HCT116 (cell line): ENCODE measurements around the gene PGAP6. TPM values are rescaled to one million over a fixed set of nuclear protein-coding genes. Genes with fewer than 3 reads are reported as not detected.

Source experiments
- ATAC-seq: fragments of 200-7000 bp; cut with Tn5 transposase; 2 replicates; pipeline ENCODE4 v1.9.1; 2020; ENCODE audit warnings: mild to moderate bottlenecking, moderate library complexity
- BruUV-seq: library from RNA; stranded (reverse); fragments of 400-500 nt; replicated peaks from 2 replicates; lab custom pipeline; 2021; lab: Mats Ljungman, UMichigan
- CTCF ChIA-PET: fragments of 300-600 bp; sonication (Branson Sonifier 250); formaldehyde crosslinking; loops from one replicate; lab custom pipeline; 2021; ENCODE audit warnings: antibody characterized with exemption; lab: Charles Lee
- POLR2A ChIA-PET: fragments of 300-600, 350-600 bp; sonication (Branson Sonifier 250); formaldehyde crosslinking; loops from one replicate; lab custom pipeline; 2021; ENCODE audit warnings: antibody characterized with exemption; lab: Charles Lee
- RAD21 ChIA-PET, 2 experiments: fragments of 300-600 bp; sonication (Branson Sonifier 250); formaldehyde crosslinking; loops; one replicate each; lab custom pipeline; 2023; ENCODE audit warnings: low total read pairs in 2 of 2; ENCODE audit not compliant: uncharacterized antibody in 2 of 2, unreplicated experiment in 2 of 2, low non-redundant PET in 1 of 2; lab: Charles Lee
- DNase-seq: peaks from one replicate; pipeline ENCODE4 v3.0.0-alpha.2; 2010; ENCODE audit warnings: low read depth, low spot score
- H2AFZ ChIP-seq: fragments of 200-600 bp; shearing (Covaris generic), sonication (generic); 2 replicates; pipeline ENCODE4 v1.6.1; 2017; ENCODE audit warnings: low read depth, mixed run types, mixed read lengths, antibody characterized with exemption, low read length; ENCODE audit not compliant: poor library complexity, severe bottlenecking
- H3K27ac ChIP-seq: 2 replicates; pipeline ENCODE4 v1.5.1; 2012; ENCODE audit warnings: low read depth, low read length
- H3K27me3 ChIP-seq: fragments of 200-600 bp; sonication (generic); 2 replicates; pipeline ENCODE4 v1.6.1; 2016; ENCODE audit warnings: mixed run types, low read length, mixed read lengths; ENCODE audit not compliant: insufficient read depth
- H3K36me3 ChIP-seq, 2 experiments: fragments of 200-500 bp in 1 of 2; fragments of 200-600 bp in 1 of 2; sonication (Bioruptor generic) in 1 of 2; sonication (generic) in 1 of 2; 2 replicates each; pipeline versions ENCODE4 v1.5.1 to v1.6.1; 2014 to 2016; ENCODE audit warnings: low read length in 2 of 2, inconsistent platforms in 1 of 2, mixed read lengths in 1 of 2, mixed run types in 1 of 2; ENCODE audit not compliant: insufficient read depth in 2 of 2, control insufficient read depth in 1 of 2
- H3K4me1 ChIP-seq, 2 experiments: fragments of 200-600 bp in 1 of 2; sonication (generic) in 1 of 2; 2 replicates each; pipeline versions ENCODE4 v1.5.1 to v1.6.1; 2012 to 2017; ENCODE audit warnings: low read length in 2 of 2, inconsistent platforms in 1 of 2, mild to moderate bottlenecking in 1 of 2, mixed read lengths in 1 of 2, mixed run types in 1 of 2, moderate library complexity in 1 of 2; ENCODE audit not compliant: insufficient read depth in 2 of 2, control insufficient read depth in 1 of 2
- H3K4me2 ChIP-seq: fragments of 200-600 bp; sonication (generic); 2 replicates; pipeline ENCODE4 v1.6.1; 2017; ENCODE audit warnings: mixed run types, low read length, mixed read lengths
- H3K4me3 ChIP-seq, 2 experiments: fragments of 200-600 bp in 1 of 2; sonication (generic) in 1 of 2; replicated peaks in 1 of 2; 2 replicates each; pipeline ENCODE4 v1.5.1; 2011 to 2016; ENCODE audit warnings: low read length in 2 of 2, control low read depth in 1 of 2, low read depth in 1 of 2, mild to moderate bottlenecking in 1 of 2, mixed read lengths in 1 of 2, mixed run types in 1 of 2
- H3K79me2 ChIP-seq: fragments of 200-600 bp; sonication (generic); 2 replicates; pipeline ENCODE4 v1.6.1; 2017; ENCODE audit warnings: mild to moderate bottlenecking, mixed run types, low read length, moderate library complexity, mixed read lengths; ENCODE audit not compliant: insufficient read depth
- H3K9ac ChIP-seq: fragments of 200-600 bp; sonication (generic); 2 replicates; pipeline ENCODE4 v1.6.1; 2016; ENCODE audit warnings: low read length, mixed read lengths
- H3K9me2 ChIP-seq: fragments of 200-600 bp; sonication (generic), shearing (Covaris generic); 2 replicates; pipeline ENCODE4 v1.6.1; 2017; ENCODE audit warnings: mixed run types, mild to moderate bottlenecking, moderate library complexity; ENCODE audit not compliant: insufficient read depth
- H3K9me3 ChIP-seq, 2 experiments: fragments of 200-500 bp in 1 of 2; fragments of 200-600 bp in 1 of 2; sonication (Bioruptor generic) in 1 of 2; sonication (generic) in 1 of 2; 2 replicates each; pipeline ENCODE4 v1.6.1; 2014 to 2017; ENCODE audit warnings: low read length in 2 of 2, mixed read lengths in 2 of 2, inconsistent platforms in 1 of 2, low read depth in 1 of 2, mild to moderate bottlenecking in 1 of 2, mixed run types in 1 of 2, moderate library complexity in 1 of 2; ENCODE audit not compliant: control insufficient read depth in 1 of 2, insufficient read depth in 1 of 2
- H4K20me1 ChIP-seq: fragments of 200-600 bp; sonication (generic), shearing (Covaris generic); 2 replicates; pipeline ENCODE4 v1.6.1; 2017; ENCODE audit warnings: mixed run types, mild to moderate bottlenecking, moderate library complexity; ENCODE audit not compliant: insufficient read depth
- CBX3 ChIP-seq: IDR thresholded peaks from 2 replicates; pipeline ENCODE4 v1.6.1; 2012; ENCODE audit warnings: low read depth
- EGR1 ChIP-seq: IDR thresholded peaks from 2 replicates; pipeline ENCODE4 v1.6.1; 2012; ENCODE audit warnings: low read depth
- ELF1 ChIP-seq: IDR thresholded peaks from 2 replicates; pipeline ENCODE4 v1.6.1; 2012; ENCODE audit warnings: low read depth, borderline replicate concordance
- EZH2phosphoT487 ChIP-seq: fragments of 200-600 bp; IDR thresholded peaks from 2 replicates; pipeline ENCODE4 v1.6.1; 2018; ENCODE audit warnings: antibody characterized with exemption, borderline replicate concordance
- FOSL1 ChIP-seq: IDR thresholded peaks from 2 replicates; pipeline ENCODE4 v1.6.1; 2012; ENCODE audit warnings: low read depth
- JUND ChIP-seq: IDR thresholded peaks from 2 replicates; pipeline ENCODE4 v1.6.1; 2012
- POLR2AphosphoS5 ChIP-seq: IDR thresholded peaks from 2 replicates; pipeline ENCODE4 v1.6.1; 2011; ENCODE audit warnings: mild to moderate bottlenecking, low read depth, low read length, moderate library complexity
- SIN3A ChIP-seq: IDR thresholded peaks from 2 replicates; pipeline ENCODE4 v1.6.1; 2012; ENCODE audit warnings: low read depth
- SRF ChIP-seq: IDR thresholded peaks from 2 replicates; pipeline ENCODE4 v1.6.1; 2012; ENCODE audit warnings: low read depth
- TCF7L2 ChIP-seq: IDR thresholded peaks from 2 replicates; pipeline ENCODE4 v1.7.0; 2011; ENCODE audit warnings: borderline replicate concordance, inconsistent platforms; ENCODE audit not compliant: insufficient read depth, insufficient read length; ENCODE audit errors: extremely low read depth
- YY1 ChIP-seq: IDR thresholded peaks from 2 replicates; pipeline ENCODE4 v1.6.1; 2011; ENCODE audit warnings: low read length, low read depth, moderate library complexity, mild to moderate bottlenecking; ENCODE audit not compliant: insufficient replicate concordance; ENCODE audit errors: extremely low read depth
- ZFX ChIP-seq: fragments of 450-650 bp; IDR thresholded peaks from 2 replicates; pipeline ENCODE4 v1.6.1; 2017
- ZNF274 ChIP-seq: fragments of 200-500 bp; sonication (Bioruptor generic); IDR thresholded peaks from 2 replicates; pipeline ENCODE4 v1.6.1; 2014; ENCODE audit warnings: mild to moderate bottlenecking, low read depth, low read length, inconsistent platforms
- intact Hi-C: fragments of 100-400 bp; cut with micrococcal nuclease; formaldehyde crosslinking; loops from 2 replicates; pipeline ENCODE4 v1.10.0; 2022
- total RNA-seq: library from RNA; stranded (reverse); gene quantifications from one replicate; pipeline ENCODE4 v1.2.1, GENCODE V29; 2021; ENCODE audit not compliant: unreplicated experiment
- TF ChIP-seq, protein P1 (sequence below): IDR thresholded peaks from 2 replicates; pipeline ENCODE4 v1.6.1; 2012
- TF ChIP-seq, protein P2 (sequence below): IDR thresholded peaks from 2 replicates; pipeline ENCODE4 v1.6.1; 2011; ENCODE audit warnings: mild to moderate bottlenecking, low read length, moderate library complexity; ENCODE audit not compliant: insufficient replicate concordance; ENCODE audit errors: extremely low read depth
- TF ChIP-seq, protein P3 (sequence below): IDR thresholded peaks from 2 replicates; pipeline ENCODE4 v1.6.1; 2012; ENCODE audit warnings: low read depth
- TF ChIP-seq, protein P4 (sequence below): IDR thresholded peaks from 2 replicates; pipeline ENCODE4 v1.6.1; 2012

Gene PGAP6
- total RNA-seq, 1 experiment from 2014 or later, result 35.4 TPM

DNA sequence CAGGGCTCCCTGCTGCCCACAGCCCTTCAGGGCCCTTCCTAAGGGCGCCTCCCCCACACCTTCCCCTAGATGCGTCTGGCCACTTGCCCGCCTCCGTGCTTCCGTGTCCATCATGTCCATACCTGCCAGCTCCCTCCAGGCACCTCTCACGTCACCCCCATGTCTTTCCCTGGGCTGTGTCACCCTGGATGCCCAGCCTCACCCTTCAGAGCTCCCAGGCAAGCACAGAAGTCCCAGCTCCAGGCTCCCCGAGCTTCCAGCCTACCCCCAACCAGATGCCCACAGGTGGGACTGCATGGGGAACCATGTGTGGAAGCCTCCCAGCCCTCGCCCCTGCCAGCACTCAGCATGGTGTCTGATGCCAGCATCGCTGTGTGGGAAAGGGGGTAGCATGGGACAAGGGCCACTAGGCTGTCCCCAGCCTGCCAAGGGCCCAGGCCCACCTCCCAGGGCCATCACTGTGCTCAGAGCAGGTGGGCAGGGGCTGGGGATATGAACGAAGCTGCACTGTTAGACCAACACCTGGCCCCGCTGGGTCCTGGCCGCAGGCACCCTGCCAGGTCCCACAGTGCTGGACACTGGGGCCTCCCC lies 27.4 kb downstream of the PGAP6 start:
- no peak overlapping the region for H3K9ac ChIP-seq
- H3K27me3 ChIP-seq, result no peaks in the 10 kb centered on the region
- no peaks in the 10 kb centered on the region for H3K9me2 ChIP-seq
- no peak for ATAC-seq
- no peaks in the 10 kb centered on the region for H4K20me1 ChIP-seq
- no peak overlapping the region for H3K27ac ChIP-seq
- 0 out of 4 replicates have a peak, but pooled peaks cover 0 to 4% of the 10 kb centered on the region in 2 experiments for H3K36me3 ChIP-seq
- no TSS peak for BruUV-seq
- ChIA-PET RAD21 (no interaction called here), CTCF (no interaction called here), POLR2A (no interaction called here)
- intact Hi-C loops, result loop anchor here (5.0 kb wide), 1 partner anchor 127 kb away; the partner anchor contains the start of gene LUC7L
- peaks cover 23% of the 10 kb centered on the region for H3K79me2 ChIP-seq
- no peak overlapping the region for H2AFZ ChIP-seq
- no peak for DNase-seq
- peaks cover 2 to 7% of the 10 kb centered on the region in 2 experiments; a peak in 1 of 4 replicates for H3K4me1 ChIP-seq
- H3K9me3 ChIP-seq, result no peaks in the 10 kb centered on the region
- H3K4me3 ChIP-seq, result no peak overlapping the region
- no peak overlapping the region for H3K4me2 ChIP-seq
- TF ChIP-seq ELF1 (no peak), SRF (no peak), JUND (no peak), POLR2AphosphoS5 (no peak), ZNF274 (no peak), FOSL1 (no peak), CBX3 (no peak), TCF7L2 (no peak), SIN3A (no peak), EZH2phosphoT487 (no peak), ZFX (no peak), EGR1 (no peak), YY1 (no peak)
- TF ChIP-seq, protein P1, sequence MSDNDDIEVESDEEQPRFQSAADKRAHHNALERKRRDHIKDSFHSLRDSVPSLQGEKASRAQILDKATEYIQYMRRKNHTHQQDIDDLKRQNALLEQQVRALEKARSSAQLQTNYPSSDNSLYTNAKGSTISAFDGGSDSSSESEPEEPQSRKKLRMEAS, result no peak
- TF ChIP-seq, protein P2, sequence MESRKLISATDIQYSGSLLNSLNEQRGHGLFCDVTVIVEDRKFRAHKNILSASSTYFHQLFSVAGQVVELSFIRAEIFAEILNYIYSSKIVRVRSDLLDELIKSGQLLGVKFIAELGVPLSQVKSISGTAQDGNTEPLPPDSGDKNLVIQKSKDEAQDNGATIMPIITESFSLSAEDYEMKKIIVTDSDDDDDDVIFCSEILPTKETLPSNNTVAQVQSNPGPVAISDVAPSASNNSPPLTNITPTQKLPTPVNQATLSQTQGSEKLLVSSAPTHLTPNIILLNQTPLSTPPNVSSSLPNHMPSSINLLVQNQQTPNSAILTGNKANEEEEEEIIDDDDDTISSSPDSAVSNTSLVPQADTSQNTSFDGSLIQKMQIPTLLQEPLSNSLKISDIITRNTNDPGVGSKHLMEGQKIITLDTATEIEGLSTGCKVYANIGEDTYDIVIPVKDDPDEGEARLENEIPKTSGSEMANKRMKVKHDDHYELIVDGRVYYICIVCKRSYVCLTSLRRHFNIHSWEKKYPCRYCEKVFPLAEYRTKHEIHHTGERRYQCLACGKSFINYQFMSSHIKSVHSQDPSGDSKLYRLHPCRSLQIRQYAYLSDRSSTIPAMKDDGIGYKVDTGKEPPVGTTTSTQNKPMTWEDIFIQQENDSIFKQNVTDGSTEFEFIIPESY, result no peak
- TF ChIP-seq, protein P3, sequence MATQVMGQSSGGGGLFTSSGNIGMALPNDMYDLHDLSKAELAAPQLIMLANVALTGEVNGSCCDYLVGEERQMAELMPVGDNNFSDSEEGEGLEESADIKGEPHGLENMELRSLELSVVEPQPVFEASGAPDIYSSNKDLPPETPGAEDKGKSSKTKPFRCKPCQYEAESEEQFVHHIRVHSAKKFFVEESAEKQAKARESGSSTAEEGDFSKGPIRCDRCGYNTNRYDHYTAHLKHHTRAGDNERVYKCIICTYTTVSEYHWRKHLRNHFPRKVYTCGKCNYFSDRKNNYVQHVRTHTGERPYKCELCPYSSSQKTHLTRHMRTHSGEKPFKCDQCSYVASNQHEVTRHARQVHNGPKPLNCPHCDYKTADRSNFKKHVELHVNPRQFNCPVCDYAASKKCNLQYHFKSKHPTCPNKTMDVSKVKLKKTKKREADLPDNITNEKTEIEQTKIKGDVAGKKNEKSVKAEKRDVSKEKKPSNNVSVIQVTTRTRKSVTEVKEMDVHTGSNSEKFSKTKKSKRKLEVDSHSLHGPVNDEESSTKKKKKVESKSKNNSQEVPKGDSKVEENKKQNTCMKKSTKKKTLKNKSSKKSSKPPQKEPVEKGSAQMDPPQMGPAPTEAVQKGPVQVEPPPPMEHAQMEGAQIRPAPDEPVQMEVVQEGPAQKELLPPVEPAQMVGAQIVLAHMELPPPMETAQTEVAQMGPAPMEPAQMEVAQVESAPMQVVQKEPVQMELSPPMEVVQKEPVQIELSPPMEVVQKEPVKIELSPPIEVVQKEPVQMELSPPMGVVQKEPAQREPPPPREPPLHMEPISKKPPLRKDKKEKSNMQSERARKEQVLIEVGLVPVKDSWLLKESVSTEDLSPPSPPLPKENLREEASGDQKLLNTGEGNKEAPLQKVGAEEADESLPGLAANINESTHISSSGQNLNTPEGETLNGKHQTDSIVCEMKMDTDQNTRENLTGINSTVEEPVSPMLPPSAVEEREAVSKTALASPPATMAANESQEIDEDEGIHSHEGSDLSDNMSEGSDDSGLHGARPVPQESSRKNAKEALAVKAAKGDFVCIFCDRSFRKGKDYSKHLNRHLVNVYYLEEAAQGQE, result no peak
- TF ChIP-seq, protein P4, sequence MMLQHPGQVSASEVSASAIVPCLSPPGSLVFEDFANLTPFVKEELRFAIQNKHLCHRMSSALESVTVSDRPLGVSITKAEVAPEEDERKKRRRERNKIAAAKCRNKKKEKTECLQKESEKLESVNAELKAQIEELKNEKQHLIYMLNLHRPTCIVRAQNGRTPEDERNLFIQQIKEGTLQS, result no peak
